A673 (cell line): ENCODE results near the gene ATG4D. TPM values are rescaled to one million over a fixed set of nuclear protein-coding genes. Genes with fewer than 3 reads are reported as not detected.
"Not testable (repeated sequence)": the region's sequence is repeated elsewhere in the genome, so short reads cannot be mapped to it uniquely, and the experiment has no call there.

ENCODE experiments used
- BruUV-seq: library from RNA; stranded (reverse); fragments of 400-500 nt; replicated peaks from 2 replicates; lab custom pipeline; 2021; lab: Mats Ljungman, UMichigan
- CTCF ChIA-PET: fragments of 300-600 bp; sonication (Branson Sonifier 250); formaldehyde crosslinking; loops from one replicate; lab custom pipeline; 2022; ENCODE audit warnings: antibody characterized with exemption; lab: Charles Lee
- POLR2A ChIA-PET: fragments of 300-600 bp; sonication (Branson Sonifier 250); formaldehyde crosslinking; loops from one replicate; lab custom pipeline; 2022; ENCODE audit warnings: antibody characterized with exemption; ENCODE audit not compliant: low non-redundant PET; lab: Charles Lee
- DNase-seq: peaks from one replicate; pipeline ENCODE4 v3.0.0-alpha.2; 2015; ENCODE audit warnings: low spot score
- H3K27ac ChIP-seq: fragments of 200-600 bp; sonication (generic); 2 replicates; pipeline ENCODE4 v1.5.1; 2016; ENCODE audit warnings: mixed run types, low read depth, mild to moderate bottlenecking, mixed read lengths, antibody characterized with exemption, low read length; ENCODE audit not compliant: poor library complexity, severe bottlenecking
- H3K27me3 ChIP-seq: fragments of 200-600 bp; sonication (generic); replicated peaks from 2 replicates; pipeline ENCODE4 v1.6.1; 2017; ENCODE audit warnings: mixed run types, low read depth, mild to moderate bottlenecking, mixed read lengths, antibody characterized with exemption, low read length; ENCODE audit not compliant: insufficient read depth, poor library complexity
- H3K36me3 ChIP-seq: fragments of 200-600 bp; sonication (generic); 2 replicates; pipeline ENCODE4 v1.6.1; 2016; ENCODE audit warnings: mixed run types, mild to moderate bottlenecking, mixed read lengths, antibody characterized with exemption, low read length; ENCODE audit not compliant: insufficient read depth, poor library complexity, severe bottlenecking
- H3K4me1 ChIP-seq: fragments of 200-600 bp; sonication (generic); 2 replicates; pipeline ENCODE4 v1.6.1; 2017; ENCODE audit warnings: mixed run types, mild to moderate bottlenecking, mixed read lengths, antibody characterized with exemption, low read length; ENCODE audit not compliant: insufficient read depth, poor library complexity, severe bottlenecking
- H3K4me3 ChIP-seq: fragments of 200-600 bp; sonication (generic); 2 replicates; pipeline ENCODE4 v1.5.1; 2016; ENCODE audit warnings: low read depth, mixed run types, mild to moderate bottlenecking, mixed read lengths, low read length; ENCODE audit not compliant: poor library complexity, severe bottlenecking
- H3K9me3 ChIP-seq: fragments of 200-600 bp; sonication (generic); 2 replicates; pipeline ENCODE4 v1.6.1; 2016; ENCODE audit warnings: mixed run types, low read depth, mild to moderate bottlenecking, mixed read lengths, antibody characterized with exemption, low read length; ENCODE audit not compliant: poor library complexity, severe bottlenecking
- EZH2 ChIP-seq: fragments of 200-600 bp; sonication (generic); IDR thresholded peaks from 2 replicates; pipeline ENCODE4 v1.6.1; 2017; ENCODE audit warnings: borderline replicate concordance, low read depth, mild to moderate bottlenecking, mixed read lengths, antibody characterized with exemption, low read length; ENCODE audit not compliant: poor library complexity, severe bottlenecking
- intact Hi-C: fragments of 100-400 bp; cut with micrococcal nuclease; formaldehyde crosslinking; loops from one replicate; pipeline ENCODE4 v1.10.0; 2022; ENCODE audit not compliant: unreplicated experiment
- total RNA-seq: library from RNA; stranded (reverse); gene quantifications from 2 replicates; pipeline ENCODE4 v1.2.3, GENCODE V29; 2021
- TF ChIP-seq, protein P1 (sequence below): fragments of 300-800, 200-600 bp; sonication (generic); conservative IDR thresholded peaks from 2 replicates; pipeline ENCODE4 v1.5.1; 2017; ENCODE audit warnings: low read depth, mild to moderate bottlenecking, antibody characterized with exemption, low read length, moderate library complexity, mixed read lengths

The ATG4D gene
- total RNA-seq, 1 experiment from 2014 or later, result 52.1 TPM

DNA sequence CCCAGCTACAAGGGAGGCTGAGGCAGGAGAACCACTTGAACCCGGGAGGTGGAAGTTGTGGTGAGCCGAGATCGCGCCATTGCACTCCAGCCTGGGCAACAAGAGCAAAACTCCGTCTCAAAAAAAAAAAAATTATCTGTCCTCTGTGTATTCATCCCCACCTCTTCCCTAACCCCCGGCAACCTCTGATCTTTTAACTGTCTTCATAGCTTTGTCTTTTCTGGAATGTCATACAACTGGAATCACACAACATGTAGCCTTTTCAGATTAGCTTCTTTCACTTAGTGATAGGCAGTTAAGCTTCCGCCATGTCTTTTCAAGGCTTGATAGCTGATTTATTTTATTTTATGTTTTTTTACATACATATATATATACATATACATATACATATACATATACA lies 18.1 kb upstream of the ATG4D start:
- H3K36me3 ChIP-seq, result no peaks in the 10 kb centered on the region
- no TSS peak for BruUV-seq
- no peaks in the 10 kb centered on the region for H3K27me3 ChIP-seq
- H3K27ac ChIP-seq, result no peak overlapping the region
- no peaks in the 10 kb centered on the region for H3K4me1 ChIP-seq
- H3K9me3 ChIP-seq, result no peaks in the 10 kb centered on the region
- ChIA-PET CTCF (no interaction called here), POLR2A (no interaction called here)
- no peak for TF ChIP-seq EZH2
- TF ChIP-seq, protein P1, sequence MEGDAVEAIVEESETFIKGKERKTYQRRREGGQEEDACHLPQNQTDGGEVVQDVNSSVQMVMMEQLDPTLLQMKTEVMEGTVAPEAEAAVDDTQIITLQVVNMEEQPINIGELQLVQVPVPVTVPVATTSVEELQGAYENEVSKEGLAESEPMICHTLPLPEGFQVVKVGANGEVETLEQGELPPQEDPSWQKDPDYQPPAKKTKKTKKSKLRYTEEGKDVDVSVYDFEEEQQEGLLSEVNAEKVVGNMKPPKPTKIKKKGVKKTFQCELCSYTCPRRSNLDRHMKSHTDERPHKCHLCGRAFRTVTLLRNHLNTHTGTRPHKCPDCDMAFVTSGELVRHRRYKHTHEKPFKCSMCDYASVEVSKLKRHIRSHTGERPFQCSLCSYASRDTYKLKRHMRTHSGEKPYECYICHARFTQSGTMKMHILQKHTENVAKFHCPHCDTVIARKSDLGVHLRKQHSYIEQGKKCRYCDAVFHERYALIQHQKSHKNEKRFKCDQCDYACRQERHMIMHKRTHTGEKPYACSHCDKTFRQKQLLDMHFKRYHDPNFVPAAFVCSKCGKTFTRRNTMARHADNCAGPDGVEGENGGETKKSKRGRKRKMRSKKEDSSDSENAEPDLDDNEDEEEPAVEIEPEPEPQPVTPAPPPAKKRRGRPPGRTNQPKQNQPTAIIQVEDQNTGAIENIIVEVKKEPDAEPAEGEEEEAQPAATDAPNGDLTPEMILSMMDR, result no peak
- intact Hi-C loops, result no loop called here
- no peak for DNase-seq
- no peak overlapping the region for H3K4me3 ChIP-seq

DNA sequence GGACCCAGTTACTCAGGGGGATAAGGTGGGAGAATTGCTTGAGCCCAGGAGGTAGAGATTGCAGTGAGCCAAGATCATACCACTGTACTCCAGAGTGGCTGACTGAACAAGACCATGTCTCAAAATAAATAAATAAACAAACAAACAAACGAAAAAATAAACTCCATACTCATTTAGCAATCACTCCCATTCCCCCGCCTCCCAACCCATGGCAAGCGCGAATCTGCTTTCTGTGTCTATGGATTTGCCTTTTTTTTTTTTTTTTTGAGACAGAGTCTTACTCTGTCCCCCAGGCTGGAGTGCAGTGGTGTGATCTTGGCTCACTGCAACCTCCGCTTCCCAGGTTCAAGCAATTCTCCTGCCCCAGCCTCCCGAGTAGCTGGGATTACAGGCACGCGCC lies 16.8 kb upstream of the ATG4D start:
- H3K27me3 ChIP-seq, result not testable (repeated sequence)

DNA sequence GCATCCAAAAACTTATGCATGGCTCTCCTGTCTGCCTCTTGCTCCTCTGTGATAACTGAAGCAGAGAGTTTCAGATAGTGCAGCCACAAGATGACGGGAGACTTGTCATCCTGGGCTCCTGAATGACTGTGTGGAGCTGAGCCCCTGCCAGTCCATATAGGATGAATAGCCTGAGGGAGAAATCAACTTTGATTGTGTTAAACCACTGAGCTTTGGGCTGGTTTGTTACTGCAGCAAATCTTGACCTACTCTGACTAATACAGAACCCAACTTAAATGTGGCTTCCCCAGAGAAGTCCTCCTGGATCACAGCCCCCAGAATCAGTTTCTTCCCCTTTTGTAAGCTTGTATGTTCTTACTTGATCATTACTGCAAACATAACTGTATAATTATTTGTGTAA lies 11.2 kb upstream of the ATG4D start:
- no peaks in the 10 kb centered on the region for H3K36me3 ChIP-seq
- ChIA-PET CTCF (no interaction called here), POLR2A (no interaction called here)
- no peaks in the 10 kb centered on the region for H3K27me3 ChIP-seq
- intact Hi-C loops, result no loop called here
- no peak for TF ChIP-seq EZH2
- TF ChIP-seq, protein P1, result no peak
- no peak overlapping the region for H3K4me3 ChIP-seq
- no peaks in the 10 kb centered on the region for H3K4me1 ChIP-seq
- H3K27ac ChIP-seq, result no peak overlapping the region
- no TSS peak for BruUV-seq
- H3K9me3 ChIP-seq, result no peaks in the 10 kb centered on the region
- no peak for DNase-seq

More for the DNA sequence above, 16.8 kb upstream of the ATG4D start:
- DNase-seq, H3K27ac ChIP-seq, H3K36me3 ChIP-seq, CTCF ChIA-PET, H3K4me3 ChIP-seq, intact Hi-C loops, H3K9me3 ChIP-seq, H3K4me1 ChIP-seq, BruUV-seq, POLR2A ChIA-PET: not testable (repeated sequence)

DNA sequence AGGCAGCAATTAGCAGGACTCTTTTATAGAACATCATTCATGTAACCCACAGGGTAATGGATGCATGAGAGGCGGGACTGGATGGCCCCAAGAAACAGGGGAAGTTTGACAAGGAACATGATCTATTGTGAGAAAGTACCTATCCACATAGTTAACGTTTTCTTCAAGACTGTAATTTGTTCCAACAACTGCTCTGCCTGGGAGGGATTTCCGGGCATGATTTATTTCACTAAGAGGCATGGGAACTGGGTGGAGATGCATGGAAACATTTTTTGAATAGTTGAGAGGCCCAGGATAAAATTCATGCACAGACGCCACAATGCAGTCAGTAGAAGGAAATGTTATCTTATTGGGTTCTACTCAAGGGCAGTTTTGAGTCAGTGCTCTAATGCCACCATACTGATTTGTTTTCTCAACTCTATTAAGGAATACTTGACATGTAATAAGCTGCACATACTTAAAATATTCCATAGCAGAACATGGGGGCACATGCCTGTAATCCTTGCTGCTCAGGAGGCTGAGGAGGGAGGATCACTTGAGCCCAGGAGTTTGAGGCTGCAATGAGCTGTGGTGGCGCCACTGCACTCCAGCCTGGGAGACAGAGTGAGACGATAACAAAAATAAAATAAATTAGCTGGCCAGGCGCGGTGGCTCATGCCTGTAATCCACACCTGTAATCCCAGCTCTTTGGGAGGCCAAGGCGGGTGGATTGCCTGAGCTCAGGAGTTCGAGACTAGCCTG lies 9.9 kb upstream of the ATG4D start:
- no peak for TF ChIP-seq EZH2
- TF ChIP-seq, protein P1, result no peak
- no peak for DNase-seq
- CTCF ChIA-PET, result no interaction called here
- Histone ChIP-seq H3K4me1 (no peaks in the 10 kb centered on the region), H3K4me3 (no peak overlapping the region), H3K27ac (no peak overlapping the region), H3K27me3 (no peaks in the 10 kb centered on the region), H3K36me3 (no peaks in the 10 kb centered on the region), H3K9me3 (no peaks in the 10 kb centered on the region)
- intact Hi-C loops, result no loop called here
- no TSS peak for BruUV-seq
- POLR2A ChIA-PET, result no interaction called here
